HT-29 (cell line): Measurements from ENCODE around the gene RHBDF1. TPM values are rescaled to one million over a fixed set of nuclear protein-coding genes. Genes with fewer than 3 reads are reported as not detected.
"Not testable (repeated sequence)": the region's sequence is repeated elsewhere in the genome, so short reads cannot be mapped to it uniquely, and the experiment has no call there.

Source experiments
- DNase-seq: peaks from one replicate; pipeline ENCODE4 v3.0.0-alpha.2; 2015; ENCODE audit warnings: low spot score
- small RNA-seq: library from RNA; depleted of rRNA; stranded (forward); fragments of <200 nt; gene quantifications from one replicate; pipeline ENCODE3, GENCODE V24; 2014
- total RNA-seq: library from RNA; depleted of rRNA; stranded (reverse); fragments of >200 nt; shearing (Covaris generic); gene quantifications from 2 replicates; pipeline ENCODE4 v1.2.3, GENCODE V29; 2014; rRNA removed

The RHBDF1 gene
- total RNA-seq, 1 experiment from 2014 or later, result 291 TPM

DNA sequence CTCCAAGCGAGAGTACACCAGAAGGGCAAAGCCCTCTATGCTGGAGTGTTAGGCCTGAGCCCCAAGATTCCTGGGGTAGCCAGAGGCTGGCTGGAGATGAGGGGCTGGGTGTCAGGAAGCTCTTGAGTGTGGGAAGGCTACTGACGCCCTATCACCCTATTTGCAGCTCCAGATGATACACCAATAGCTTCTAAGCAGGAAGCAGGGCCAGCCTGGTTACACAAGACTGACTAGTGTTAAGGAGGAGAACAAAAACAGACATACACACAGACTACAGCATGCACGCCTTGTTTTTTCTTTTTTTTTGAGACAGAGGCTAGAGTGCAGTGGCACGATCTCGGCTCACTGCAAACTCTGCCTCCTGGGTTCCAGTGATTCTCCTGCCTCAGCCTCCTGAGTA is 34.9 kb downstream of the RHBDF1 start:
- DNase-seq, result no peak

DNA sequence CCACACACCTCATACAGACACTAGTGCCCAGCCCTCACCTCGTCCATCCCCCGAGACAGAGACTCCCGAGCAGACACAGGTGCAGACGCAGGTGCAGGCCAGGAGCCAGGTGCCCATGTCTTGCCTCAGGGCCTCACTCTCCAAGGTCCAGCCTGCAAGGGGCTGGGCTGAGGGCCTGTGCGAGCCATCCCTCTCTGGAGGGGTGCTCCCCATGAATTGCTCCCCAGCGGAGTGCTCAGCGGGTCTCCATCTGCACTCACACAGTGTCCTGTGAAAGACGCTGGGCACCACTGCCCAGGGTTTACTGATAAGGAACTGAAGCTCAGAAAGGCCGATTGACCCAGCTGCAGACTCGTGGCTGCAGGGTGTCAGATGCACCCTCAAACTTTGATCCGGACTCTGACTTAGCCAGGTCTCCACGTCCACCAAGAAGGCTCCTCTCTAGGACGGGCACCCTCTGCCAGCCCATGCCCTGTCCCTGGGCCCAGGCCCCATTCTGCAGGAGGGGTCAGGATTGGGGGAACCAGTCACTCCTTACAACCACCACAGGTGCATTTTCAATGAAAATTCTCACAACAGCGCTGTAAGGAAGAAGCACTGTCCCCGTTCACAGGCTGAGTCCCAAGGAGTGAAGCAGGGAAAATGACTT is 36.0 kb downstream of the RHBDF1 start:
- DNase-seq, result no peak

DNA sequence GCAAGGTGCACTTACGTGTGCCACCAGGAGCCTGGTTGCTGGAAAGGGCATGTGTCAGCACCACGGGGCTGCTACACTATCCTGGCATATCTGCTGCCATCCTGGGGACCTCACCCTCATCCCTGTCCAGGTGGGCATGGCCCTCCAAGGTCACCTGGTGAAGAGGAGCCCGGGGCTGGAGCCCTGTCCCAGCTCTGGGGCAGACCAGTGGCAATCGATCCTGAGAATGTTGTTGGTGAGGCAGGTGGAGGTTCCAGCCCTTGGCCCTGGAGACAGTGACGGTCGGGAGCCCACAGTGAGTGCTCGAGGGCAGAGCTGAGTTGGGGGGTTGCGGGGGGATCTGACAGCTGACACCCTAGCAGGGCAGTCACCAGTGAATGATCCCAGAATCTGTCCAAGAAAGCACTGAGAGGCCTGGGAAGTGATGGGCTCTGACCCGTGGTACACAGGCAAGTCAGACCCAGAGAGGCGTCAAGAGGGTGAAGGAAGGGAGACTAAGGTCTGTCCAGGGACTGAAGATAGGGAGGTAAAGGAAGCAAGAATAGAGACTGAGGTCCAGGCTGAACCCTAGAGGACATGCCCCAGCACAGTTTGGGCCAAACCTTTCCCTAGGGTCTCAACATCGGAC is 36.6 kb downstream of the RHBDF1 start:
- no peak for DNase-seq

DNA sequence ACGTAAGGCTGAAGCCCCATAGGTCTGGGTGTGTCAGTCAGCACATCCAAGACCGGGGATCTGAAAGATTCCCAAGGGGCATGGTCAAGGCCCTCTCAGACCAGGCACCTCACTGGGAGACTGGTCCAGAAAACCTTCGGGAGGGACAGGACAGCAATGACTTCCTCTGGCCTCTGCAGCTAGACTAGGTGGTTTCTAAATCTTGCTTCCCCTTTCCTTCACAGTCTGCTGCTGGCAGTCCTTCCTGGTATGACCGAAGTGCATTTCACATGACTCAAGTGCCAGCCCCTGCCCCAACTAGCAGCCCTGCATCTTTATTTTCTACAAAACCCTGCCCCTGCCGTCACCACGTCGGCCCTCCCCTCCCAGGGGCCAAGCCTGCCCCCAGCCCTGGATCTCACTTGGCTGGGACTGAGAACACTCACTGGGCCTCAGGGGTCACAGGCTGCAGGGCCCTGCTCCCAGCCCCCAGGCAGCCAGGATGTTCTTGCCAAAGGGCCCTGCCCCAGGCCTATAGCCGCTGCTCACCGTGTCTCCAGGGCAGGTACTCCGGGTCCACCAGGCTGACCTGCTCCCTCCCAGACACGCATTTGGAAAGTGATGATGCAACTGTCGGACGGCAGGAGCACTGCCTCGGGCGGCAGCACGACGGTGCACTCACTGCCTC is 37.3 kb downstream of the RHBDF1 start:
- DNase-seq, result no peak

DNA sequence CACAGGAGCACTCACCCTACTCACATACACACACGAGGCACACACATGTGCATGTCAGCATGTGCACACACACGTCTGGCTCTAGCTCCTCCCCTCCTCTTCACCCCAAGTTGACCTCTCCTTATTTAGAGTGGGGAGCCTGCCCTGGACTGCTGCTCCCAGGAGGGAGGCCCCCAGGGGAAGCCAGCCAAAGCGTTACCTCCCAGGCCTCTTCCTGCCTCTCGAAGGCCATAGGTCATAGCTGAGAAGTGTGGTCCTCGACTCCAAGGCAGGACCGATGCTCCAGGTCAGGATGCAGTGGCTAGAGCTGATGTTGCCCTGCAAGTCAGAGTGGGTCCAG is 37.8 kb downstream of the RHBDF1 start:
- no peak for DNase-seq

GRCh38 chr16:33877-34647 is 38.4 kb downstream of the RHBDF1 start:
- no peak for DNase-seq

DNA sequence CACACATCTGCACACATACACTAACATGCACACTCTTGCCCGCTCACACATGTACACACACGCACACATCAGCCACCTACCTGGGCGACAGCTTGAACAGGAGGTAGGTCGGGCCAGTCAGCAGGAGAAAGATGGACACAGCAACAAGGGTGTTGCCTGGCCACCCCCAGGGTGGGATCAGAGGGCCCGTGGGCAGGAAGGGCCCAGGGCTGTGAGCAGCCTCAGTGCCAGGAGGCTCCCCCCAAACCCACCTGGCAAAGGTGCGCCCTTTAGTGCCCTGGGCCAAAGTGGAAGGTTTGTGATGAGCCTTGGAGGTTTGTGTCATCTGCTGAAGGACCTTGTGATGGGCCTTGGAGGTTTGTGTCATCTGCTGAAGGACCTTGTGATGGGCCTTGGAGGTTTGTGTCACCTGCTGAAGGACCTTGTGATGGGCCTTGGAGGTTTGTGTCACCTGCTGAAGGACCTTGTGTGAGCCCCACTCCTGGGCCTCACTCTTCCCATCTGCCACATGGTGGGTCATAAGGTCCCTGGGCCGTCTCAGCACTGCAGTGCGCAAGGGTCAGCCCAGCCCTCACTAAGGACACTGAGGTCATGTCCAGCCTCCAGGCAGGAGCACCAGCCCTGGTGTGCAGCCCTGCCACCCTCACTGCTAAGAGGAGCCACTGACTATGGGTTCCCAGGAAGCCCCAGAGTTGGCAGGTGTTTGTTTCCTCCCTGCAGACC is 39.1 kb downstream of the RHBDF1 start:
- DNase-seq, result not testable (repeated sequence)

DNA sequence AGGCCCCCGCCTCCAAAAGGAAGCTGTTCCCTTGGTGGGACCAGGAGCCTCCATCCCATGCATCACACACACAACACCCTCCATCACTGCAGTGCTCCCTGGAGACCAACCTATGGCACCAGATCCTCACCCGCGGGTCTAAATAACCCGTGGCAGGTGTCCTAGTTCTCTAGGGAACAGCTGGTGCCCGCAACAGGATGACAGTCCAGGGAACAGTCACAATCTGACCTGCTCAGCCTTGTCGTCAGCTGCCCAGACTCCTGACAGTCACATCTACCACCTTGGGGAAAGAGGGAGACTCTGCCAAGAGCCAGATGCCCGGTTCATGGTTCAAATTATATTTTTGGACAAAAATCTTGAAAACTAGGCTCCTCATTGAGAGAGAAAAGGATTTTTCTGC is 41.8 kb downstream of the RHBDF1 start:
- DNase-seq, result not testable (repeated sequence)

- DNase-seq, result not testable (repeated sequence)
Observed at GRCh38 chr16:25926-26348, 46.5 kb downstream of the RHBDF1 start.

GRCh38 chr16:24151-24550 is 48.3 kb downstream of the RHBDF1 start:
- DNase-seq, result not testable (repeated sequence)

DNA sequence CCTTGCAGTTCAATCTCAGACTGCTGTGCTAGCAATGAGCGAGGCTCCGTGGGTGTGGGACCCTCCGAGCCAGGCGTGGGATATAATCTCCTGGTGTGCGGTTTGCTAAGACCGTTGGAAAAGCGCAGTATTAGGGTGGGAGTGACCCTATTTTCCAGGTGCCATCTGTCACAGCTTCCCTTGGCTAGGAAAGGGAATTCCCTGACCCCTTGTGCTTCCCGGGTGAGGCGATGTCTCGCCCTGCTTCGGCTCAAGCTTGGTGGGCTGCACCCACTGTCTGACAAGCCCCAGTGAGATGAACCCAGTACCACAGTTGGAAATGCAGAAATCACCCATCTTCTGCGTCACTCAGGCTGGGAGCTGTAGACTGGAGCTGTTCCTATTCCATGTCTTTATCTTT is 51.5 kb downstream of the RHBDF1 start:
- DNase-seq, result not testable (repeated sequence)

DNA sequence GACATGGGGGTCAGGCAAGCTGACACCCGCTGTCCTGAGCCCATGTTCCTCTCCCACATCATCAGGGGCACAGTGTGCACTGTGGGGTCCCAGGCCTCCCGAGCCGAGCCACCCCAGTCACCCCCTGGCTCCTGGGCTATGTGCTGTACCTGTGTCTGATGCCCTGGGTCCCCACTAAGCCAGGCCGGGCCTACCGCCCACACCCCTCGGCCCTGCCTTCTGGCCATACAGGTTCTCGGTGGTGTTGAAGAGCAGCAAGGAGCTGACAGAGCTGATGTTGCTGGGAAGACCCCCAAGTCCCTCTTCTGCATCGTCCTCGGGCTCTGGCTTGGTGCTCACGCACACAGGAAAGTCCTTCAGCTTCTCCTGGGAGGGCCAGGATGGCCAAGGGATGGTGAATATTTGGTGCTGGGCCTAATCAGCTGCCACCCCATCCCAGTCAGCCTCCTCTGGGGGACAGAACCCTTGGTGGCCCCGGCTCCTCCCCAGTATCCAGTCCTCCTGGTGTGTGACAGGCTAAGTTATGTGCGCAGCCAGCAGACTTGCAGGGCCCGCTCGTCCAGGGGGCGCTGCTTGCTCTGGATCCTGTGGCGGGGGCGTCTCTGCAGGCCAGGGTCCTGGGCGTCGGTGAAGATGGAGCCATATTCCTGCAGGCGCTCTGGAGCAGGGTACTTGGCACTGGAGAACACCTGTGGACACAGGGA is 55.2 kb downstream of the RHBDF1 start:
- DNase-seq, result not testable (repeated sequence)

DNA sequence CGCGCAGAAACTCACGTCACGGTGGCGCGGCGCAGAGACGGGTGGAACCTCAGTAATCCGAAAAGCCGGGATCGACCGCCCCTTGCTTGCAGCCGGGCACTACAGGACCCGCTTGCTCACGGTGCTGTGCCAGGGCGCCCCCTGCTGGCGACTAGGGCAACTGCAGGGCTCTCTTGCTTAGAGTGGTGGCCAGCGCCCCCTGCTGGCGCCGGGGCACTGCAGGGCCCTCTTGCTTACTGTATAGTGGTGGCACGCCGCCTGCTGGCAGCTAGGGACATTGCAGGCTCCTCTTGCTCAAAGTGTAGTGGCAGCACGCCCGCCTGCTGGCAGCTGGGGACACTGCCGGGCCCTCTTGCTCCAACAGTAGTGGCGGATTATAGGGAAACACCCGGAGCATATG is 61.7 kb downstream of the RHBDF1 start:
- not testable (repeated sequence) for DNase-seq

DNA sequence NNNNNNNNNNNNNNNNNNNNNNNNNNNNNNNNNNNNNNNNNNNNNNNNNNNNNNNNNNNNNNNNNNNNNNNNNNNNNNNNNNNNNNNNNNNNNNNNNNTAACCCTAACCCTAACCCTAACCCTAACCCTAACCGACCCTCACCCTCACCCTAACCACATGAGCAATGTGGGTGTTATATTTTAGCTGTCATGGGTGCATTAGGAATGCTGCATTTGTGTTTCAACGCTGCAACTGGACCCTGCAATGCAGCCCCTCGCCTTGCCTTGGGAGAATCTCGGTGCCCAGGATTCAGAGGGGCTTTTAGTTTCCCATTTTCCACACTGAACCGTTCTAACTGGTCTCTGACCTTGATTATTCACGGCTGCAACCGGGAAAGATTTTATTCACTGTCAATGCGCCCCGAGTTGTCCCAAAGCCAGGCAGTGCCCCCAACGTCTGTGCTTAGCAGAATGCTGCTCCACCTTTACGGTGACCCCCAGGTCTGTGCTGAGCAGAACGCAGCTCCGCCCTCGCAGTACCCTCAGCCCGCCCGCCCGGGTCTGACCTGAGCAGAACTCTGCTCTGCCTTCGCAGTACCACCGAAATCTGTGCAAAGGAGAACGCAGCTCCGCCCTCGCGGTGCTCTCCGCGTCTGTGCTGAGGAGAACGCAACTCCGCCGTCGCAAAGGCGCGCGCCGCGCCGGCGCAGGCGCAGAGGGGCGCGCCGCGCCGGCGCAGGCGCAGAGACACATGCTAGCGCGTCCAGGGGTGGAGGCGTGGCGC is 62.3 kb downstream of the RHBDF1 start:
- DNase-seq, result no peak

Small RNA genes lying within 50 kb of the gene (small RNA-seq; reads per million reads assigned to genes)
- not detected for gene MIR6859-4
- gene Z69720.2, result 0.29 reads per million

Other genes with a start within 250 kb of the RHBDF1 start
- 19.8 and 26.8 TPM in 2 replicates for gene POLR3K, start 19.0 kb downstream of the RHBDF1 start, total RNA-seq
- 64.8 and 67.5 TPM in 2 replicates for gene SNRNP25, start 18.8 kb downstream of the RHBDF1 start, total RNA-seq
- gene MPG, start 5.6 kb upstream of the RHBDF1 start, total RNA-seq, result 332 and 334 TPM in 2 replicates
- gene NPRL3, start 66.0 kb upstream of the RHBDF1 start, total RNA-seq, result 15.3 and 19.4 TPM in 2 replicates
- gene HBZ, start 80.0 kb upstream of the RHBDF1 start, total RNA-seq, result not detected in 2 replicates
- gene HBM, start 93.3 kb upstream of the RHBDF1 start, total RNA-seq, result not detected in 2 replicates
- gene HBA2, start 100.2 kb upstream of the RHBDF1 start, total RNA-seq, result not detected in 2 replicates
- gene HBA1, start 104.0 kb upstream of the RHBDF1 start, total RNA-seq, result not detected in 2 replicates
- not detected in 2 replicates for gene HBQ1, start 107.8 kb upstream of the RHBDF1 start, total RNA-seq
- gene LUC7L, start 156.8 kb upstream of the RHBDF1 start, total RNA-seq, result 46.2 and 48.6 TPM in 2 replicates
- 36.5 and 44.0 TPM in 2 replicates for gene FAM234A, start 162.2 kb upstream of the RHBDF1 start, total RNA-seq
- 0.41 and 0.55 TPM in 2 replicates for gene RGS11, start 203.3 kb upstream of the RHBDF1 start, total RNA-seq
- gene ARHGDIG, start 208.0 kb upstream of the RHBDF1 start, total RNA-seq, result 33.1 and 52.0 TPM in 2 replicates
- gene PDIA2, start 210.5 kb upstream of the RHBDF1 start, total RNA-seq, result 3.0 and 6.3 TPM in 2 replicates